Gastrocnemius medialis (tissue), 4 donors: ENCODE data around the gene SLC9C1. TPM values are rescaled to one million over a fixed set of nuclear protein-coding genes. Genes with fewer than 3 reads are reported as not detected.

ENCODE experiments used
- ATAC-seq, 2 donors: fragments of 150-250 bp; one replicate each; pipeline ENCODE4 v1.9.1; 2016
- DNase-seq, 2 donors: peaks; one replicate each; pipeline ENCODE4 v3.0.0-alpha.2; 2019
- H3K27ac ChIP-seq, 4 donors: fragments of 200-600 bp; sonication (generic); 1 replicate in 1 of 4; 2 replicates in 3 of 4; pipeline ENCODE4 v1.5.1; 2016 to 2018; ENCODE audit warnings: mild to moderate bottlenecking in 2 of 4, moderate library complexity in 1 of 4
- H3K27me3 ChIP-seq, 3 donors: fragments of 200-600 bp; sonication (generic) in 2 of 3; 1 replicate in 1 of 3; 2 replicates in 2 of 3; pipeline versions ENCODE4 v1.5.1 to v1.6.0; 2016 to 2019; ENCODE audit warnings: mild to moderate bottlenecking in 1 of 3, moderate library complexity in 1 of 3
- H3K36me3 ChIP-seq, 2 donors: fragments of 200-600 bp; sonication (generic) in 1 of 2; one replicate each; pipeline ENCODE4 v1.5.1; 2017 to 2018
- H3K4me1 ChIP-seq, 2 donors: fragments of 200-600 bp; sonication (generic) in 1 of 2; one replicate each; pipeline ENCODE4 v1.5.1; 2016 to 2017; ENCODE audit warnings: mild to moderate bottlenecking in 2 of 2
- H3K4me3 ChIP-seq, 4 donors: fragments of 200-600 bp; sonication (generic) in 3 of 4; 1 replicate in 1 of 4; 2 replicates in 3 of 4; pipeline ENCODE4 v1.5.1; 2016 to 2019; ENCODE audit warnings: mild to moderate bottlenecking in 2 of 4
- H3K9me3 ChIP-seq, 3 donors: fragments of 200-600 bp; sonication (generic) in 2 of 3; 1 replicate in 1 of 3; 2 replicates in 2 of 3; pipeline ENCODE4 v1.5.1; 2016 to 2019
- POLR2A ChIP-seq, 2 donors: fragments of 450-650 bp; IDR thresholded peaks; one replicate each; pipeline ENCODE4 v1.6.1; 2017; ENCODE audit warnings: antibody characterized with exemption in 2 of 2, mild to moderate bottlenecking in 2 of 2, moderate library complexity in 2 of 2
- in situ Hi-C, 4 donors: fragments of 200-750 bp; cut with MboI; loops; one replicate each; pipeline versions ENCODE4 v1.15.0 to v1.8.0; 2017; ENCODE audit warnings: low sequenced_read_pairs in 4 of 4
- intact Hi-C: fragments of 100-400 bp; cut with DNase I; formaldehyde crosslinking; loops from one replicate; pipeline ENCODE4 v1.15.1; 2023; ENCODE audit warnings: low total_unique reads
- total RNA-seq, 4 donors: library from RNA; depleted of rRNA; stranded (reverse); fragments of >200 nt; gene quantifications; one replicate each; pipeline versions ENCODE4 v1.1.0 to v1.2.3, GENCODE V29; 2016
- TF ChIP-seq, protein P1 (sequence below), 5 experiments: fragments of 450-650 bp in 3 of 5; fragments of 200-600 bp in 2 of 5; sonication (generic) in 2 of 5; IDR thresholded peaks in 4 of 5; conservative IDR thresholded peaks in 1 of 5; 1 replicate in 4 of 5; 2 replicates in 1 of 5; pipeline ENCODE4 v1.5.1; 2016 to 2019; ENCODE audit warnings: antibody characterized with exemption in 5 of 5, mild to moderate bottlenecking in 3 of 5, moderate library complexity in 3 of 5

Gene SLC9C1
- total RNA-seq, 4 donors from 2014 or later, result not detected

DNA sequence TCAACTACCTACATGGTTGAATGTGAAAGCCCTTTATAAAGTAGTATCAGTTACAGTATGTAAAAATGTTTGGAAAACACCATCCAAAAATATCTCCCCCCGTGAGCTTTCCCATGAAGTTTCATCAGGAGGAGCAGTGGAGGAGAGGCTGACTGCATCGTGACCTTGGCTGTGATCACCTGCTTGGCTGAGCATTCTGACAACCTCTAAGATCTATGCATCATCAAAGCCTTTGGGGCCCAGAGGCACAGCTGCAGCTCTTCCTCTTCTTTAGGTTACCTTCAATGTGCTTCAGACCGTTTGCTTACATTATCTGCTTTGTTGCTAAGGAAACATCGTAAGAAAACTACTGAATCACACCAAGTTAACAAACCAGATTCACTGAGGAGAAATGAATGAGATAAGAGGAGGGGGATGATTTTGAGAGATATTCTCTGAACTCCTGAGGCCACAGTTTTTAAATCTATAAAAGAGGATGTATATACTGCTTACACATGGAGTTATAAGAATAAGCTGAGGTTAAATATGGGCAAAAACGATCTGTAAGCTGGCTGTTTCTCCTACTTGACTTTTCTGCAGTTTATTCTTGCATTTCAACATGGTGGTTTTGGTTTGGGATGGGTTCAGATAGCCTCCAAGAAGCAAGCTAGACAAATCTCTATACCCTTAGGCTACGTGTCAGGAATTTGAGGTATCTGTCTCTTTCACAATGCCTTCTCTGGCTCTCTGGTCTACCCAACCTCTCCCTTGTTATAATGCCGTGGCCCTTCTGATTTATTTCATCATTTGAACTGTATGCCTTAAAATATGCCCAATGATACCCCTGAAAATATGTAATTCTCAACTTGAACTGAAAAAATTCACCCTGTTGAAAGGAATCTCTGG lies 164.9 kb downstream of the SLC9C1 start:
- intact Hi-C loops, result no loop called here
- in situ Hi-C loops, result loop anchor here in 1 of 4 donors (25.0 kb wide), 1 partner anchor 383 kb away; no protein-coding TSS in a partner anchor

DNA sequence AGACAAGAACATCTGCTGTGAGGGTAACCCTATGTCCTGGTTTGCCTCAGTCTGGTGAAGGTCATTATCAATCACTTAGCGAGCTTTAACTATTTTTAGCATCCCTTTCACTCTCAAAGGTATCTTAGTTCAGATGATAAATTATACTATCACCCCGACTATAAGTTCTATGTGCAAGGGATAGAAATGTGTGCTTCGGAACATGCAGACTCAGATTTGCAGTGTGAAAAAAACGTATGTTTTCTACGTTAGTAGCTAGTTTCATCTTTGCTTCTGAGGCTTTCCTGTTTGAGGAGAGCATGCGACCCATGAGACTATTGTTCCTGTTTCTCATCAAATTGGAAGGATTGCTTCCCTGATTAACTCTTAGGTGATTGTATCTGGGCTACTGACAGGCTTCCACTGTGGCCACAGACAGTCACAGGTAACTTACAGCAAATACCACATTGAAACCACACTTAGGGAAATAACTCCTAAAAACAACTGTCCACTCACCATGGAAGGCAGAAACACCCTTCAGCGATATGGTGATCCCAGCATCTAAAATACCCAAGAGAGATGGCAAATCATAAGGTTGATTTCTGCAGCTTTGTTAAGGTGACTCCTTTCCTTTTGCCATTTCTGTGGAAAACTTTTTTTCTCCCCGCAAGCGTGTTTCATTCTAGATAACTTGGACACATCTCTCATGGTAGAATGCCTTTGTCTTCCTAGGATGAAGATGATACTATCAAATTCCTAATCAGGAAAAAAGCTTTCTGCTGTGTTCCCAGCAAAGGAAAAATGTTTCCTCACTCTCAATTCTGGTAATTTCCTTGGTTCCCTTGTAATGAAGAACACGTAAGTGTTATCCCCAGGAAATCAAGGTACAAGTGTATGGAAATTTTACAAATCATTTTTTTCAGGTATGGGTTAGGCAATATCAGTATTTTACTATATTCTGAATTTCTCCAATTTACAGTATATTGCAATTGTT lies 166.2 kb downstream of the SLC9C1 start:
- intact Hi-C loops, result no loop called here
- DNase-seq (no peak), ATAC-seq (no peak)
- Histone ChIP-seq H3K36me3 (no peaks in the 10 kb centered on the region), H3K9me3 (no peaks in the 10 kb centered on the region), H3K27me3 (no peaks in the 10 kb centered on the region), H3K27ac (no peak overlapping the region), H3K4me3 (no peak overlapping the region), H3K4me1 (no peaks in the 10 kb centered on the region)
- TF ChIP-seq, protein P1, sequence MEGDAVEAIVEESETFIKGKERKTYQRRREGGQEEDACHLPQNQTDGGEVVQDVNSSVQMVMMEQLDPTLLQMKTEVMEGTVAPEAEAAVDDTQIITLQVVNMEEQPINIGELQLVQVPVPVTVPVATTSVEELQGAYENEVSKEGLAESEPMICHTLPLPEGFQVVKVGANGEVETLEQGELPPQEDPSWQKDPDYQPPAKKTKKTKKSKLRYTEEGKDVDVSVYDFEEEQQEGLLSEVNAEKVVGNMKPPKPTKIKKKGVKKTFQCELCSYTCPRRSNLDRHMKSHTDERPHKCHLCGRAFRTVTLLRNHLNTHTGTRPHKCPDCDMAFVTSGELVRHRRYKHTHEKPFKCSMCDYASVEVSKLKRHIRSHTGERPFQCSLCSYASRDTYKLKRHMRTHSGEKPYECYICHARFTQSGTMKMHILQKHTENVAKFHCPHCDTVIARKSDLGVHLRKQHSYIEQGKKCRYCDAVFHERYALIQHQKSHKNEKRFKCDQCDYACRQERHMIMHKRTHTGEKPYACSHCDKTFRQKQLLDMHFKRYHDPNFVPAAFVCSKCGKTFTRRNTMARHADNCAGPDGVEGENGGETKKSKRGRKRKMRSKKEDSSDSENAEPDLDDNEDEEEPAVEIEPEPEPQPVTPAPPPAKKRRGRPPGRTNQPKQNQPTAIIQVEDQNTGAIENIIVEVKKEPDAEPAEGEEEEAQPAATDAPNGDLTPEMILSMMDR (IDR thresholded peaks at IDR 0.05 in 4 of 5, conservative IDR thresholded peaks at IDR 0.05 in 1 of 5), result no peak
- TF ChIP-seq POLR2A (IDR thresholded peaks at IDR 0.05), result no peak
- in situ Hi-C loops, result loop anchor here in 1 of 4 donors (25.0 kb wide), 1 partner anchor 384 kb away; no protein-coding TSS in a partner anchor

More for the DNA sequence above, 164.9 kb downstream of the SLC9C1 start:
- Histone ChIP-seq H3K4me3 (no peak overlapping the region), H3K27ac (no peak overlapping the region), H3K27me3 (no peaks in the 10 kb centered on the region), H3K9me3 (no peaks in the 10 kb centered on the region), H3K36me3 (no peaks in the 10 kb centered on the region), H3K4me1 (no peaks in the 10 kb centered on the region)
- ATAC-seq (no peak), DNase-seq (no peak)
- TF ChIP-seq POLR2A (IDR thresholded peaks at IDR 0.05), result no peak
- TF ChIP-seq, protein P1 (IDR thresholded peaks at IDR 0.05 in 4 of 5, conservative IDR thresholded peaks at IDR 0.05 in 1 of 5), result no peak

GRCh38 chr3:112126511-112126911 lies 167.5 kb downstream of the SLC9C1 start:
- DNase-seq, result no peak
- H3K9me3 ChIP-seq, result no peaks in the 10 kb centered on the region
- no peak for TF ChIP-seq POLR2A (IDR thresholded peaks at IDR 0.05)
- TF ChIP-seq, protein P1 (IDR thresholded peaks at IDR 0.05 in 4 of 5, conservative IDR thresholded peaks at IDR 0.05 in 1 of 5), result no peak
- H3K36me3 ChIP-seq, result no peaks in the 10 kb centered on the region
- H3K27me3 ChIP-seq, result no peaks in the 10 kb centered on the region
- no peak overlapping the region for H3K27ac ChIP-seq
- in situ Hi-C loops, result loop anchor here in 1 of 4 donors (25.0 kb wide), 1 partner anchor 386 kb away; no protein-coding TSS in a partner anchor
- ATAC-seq, result no peak
- intact Hi-C loops, result no loop called here
- H3K4me3 ChIP-seq, result no peak overlapping the region
- H3K4me1 ChIP-seq, result no peaks in the 10 kb centered on the region

- intact Hi-C loops (no loop called here), in situ Hi-C loops (loop anchor here in 2 of 4 donors (25.0 kb wide), 1 partner anchor 387 kb away; no protein-coding TSS in a partner anchor)
- Histone ChIP-seq H3K9me3 (no peaks in the 10 kb centered on the region), H3K27me3 (no peaks in the 10 kb centered on the region), H3K36me3 (no peaks in the 10 kb centered on the region), H3K27ac (no peak overlapping the region), H3K4me3 (no peak overlapping the region), H3K4me1 (no peaks in the 10 kb centered on the region)
- ATAC-seq (no peak), DNase-seq (no peak)
- no peak for TF ChIP-seq POLR2A (IDR thresholded peaks at IDR 0.05)
- TF ChIP-seq, protein P1 (IDR thresholded peaks at IDR 0.05 in 4 of 5, conservative IDR thresholded peaks at IDR 0.05 in 1 of 5), result no peak
These were observed 169.0 kb downstream of the SLC9C1 start for GRCh38 chr3:112124907-112125607.
